H1 (cell line): Measurements from ENCODE around the gene KLF2. TPM values are rescaled to one million over a fixed set of nuclear protein-coding genes. Genes with fewer than 3 reads are reported as not detected.

Experiments used
- BACH1 ChIP-seq: IDR thresholded peaks from 2 replicates; pipeline ENCODE4 v1.6.1; 2012; ENCODE audit warnings: low read length, improper control_type of control experiment
- CHD1 ChIP-seq: IDR thresholded peaks from 2 replicates; pipeline ENCODE4 v1.6.1; 2012; ENCODE audit warnings: low read depth, low read length, improper control_type of control experiment
- FOSL1 ChIP-seq: IDR thresholded peaks from 2 replicates; pipeline ENCODE4 v1.6.1; 2011; ENCODE audit warnings: mild to moderate bottlenecking, low read depth, low read length, moderate library complexity; ENCODE audit not compliant: insufficient read depth
- JUN ChIP-seq: IDR thresholded peaks from 2 replicates; pipeline ENCODE4 v1.6.1; 2011; ENCODE audit warnings: low read depth, mild to moderate bottlenecking, improper control_type of control experiment, low read length
- NRF1 ChIP-seq: IDR thresholded peaks from 2 replicates; pipeline ENCODE4 v1.6.1; 2011; ENCODE audit warnings: mild to moderate bottlenecking, low read depth, low read length, improper control_type of control experiment
- SIN3A ChIP-seq, 2 experiments: IDR thresholded peaks in 1 of 2; conservative IDR thresholded peaks in 1 of 2; 2 replicates each; pipeline ENCODE4 v1.6.1; 2011 to 2012; ENCODE audit warnings: low read length in 2 of 2, improper control_type of control experiment in 1 of 2, low read depth in 1 of 2, mild to moderate bottlenecking in 1 of 2
- SP4 ChIP-seq: IDR thresholded peaks from 2 replicates; pipeline ENCODE4 v1.6.1; 2012; ENCODE audit warnings: low read length, inconsistent platforms
- TBP ChIP-seq: IDR thresholded peaks from 2 replicates; pipeline ENCODE4 v1.6.1; 2011; ENCODE audit warnings: low read depth, low read length, improper control_type of control experiment
- TCF12 ChIP-seq: IDR thresholded peaks from 2 replicates; pipeline ENCODE4 v1.6.1; 2011; ENCODE audit warnings: low read depth, mild to moderate bottlenecking, low read length
- polyA plus RNA-seq, 7 experiments: library from polyadenylated mRNA; depleted of rRNA in 3 of 7; stranded (reverse) in 5 of 7; unstranded in 2 of 7; fragments of >200 nt in 5 of 7; fragments of 200-250 nt in 2 of 7; gene quantifications; 1 replicate in 5 of 7; 2 replicates in 1 of 7; 4 replicates in 1 of 7; pipeline versions ENCODE4 v1.2.1 to v1.2.3, GENCODE V29; 2011 to 2013; ENCODE audit warnings: missing spikeins in 2 of 7, mixed read lengths in 2 of 7
- total RNA-seq: library from RNA; stranded (reverse); fragmentation: NEBNext Ultra II Directional; extraction: Animal tissue kit (Norgen Biotek cat#: 25700); gene quantifications from 2 replicates; pipeline ENCODE4 v1.2.1, GENCODE V29; 2021
- TF ChIP-seq, protein P1 (sequence below): IDR thresholded peaks from 2 replicates; pipeline ENCODE4 v1.6.1; 2012; ENCODE audit warnings: low read length, inconsistent platforms
- TF ChIP-seq, protein P2 (sequence below): IDR thresholded peaks from 2 replicates; pipeline ENCODE4 v1.6.1; 2011; ENCODE audit warnings: low read depth, mild to moderate bottlenecking, low read length; ENCODE audit not compliant: insufficient read depth

Gene KLF2
- total and polyA plus RNA-seq, 2 of the 8 experiments (the other 6 are each of a cell fraction or from before 2014, with no cell fraction given), result 0.19 to 0.33 TPM

DNA sequence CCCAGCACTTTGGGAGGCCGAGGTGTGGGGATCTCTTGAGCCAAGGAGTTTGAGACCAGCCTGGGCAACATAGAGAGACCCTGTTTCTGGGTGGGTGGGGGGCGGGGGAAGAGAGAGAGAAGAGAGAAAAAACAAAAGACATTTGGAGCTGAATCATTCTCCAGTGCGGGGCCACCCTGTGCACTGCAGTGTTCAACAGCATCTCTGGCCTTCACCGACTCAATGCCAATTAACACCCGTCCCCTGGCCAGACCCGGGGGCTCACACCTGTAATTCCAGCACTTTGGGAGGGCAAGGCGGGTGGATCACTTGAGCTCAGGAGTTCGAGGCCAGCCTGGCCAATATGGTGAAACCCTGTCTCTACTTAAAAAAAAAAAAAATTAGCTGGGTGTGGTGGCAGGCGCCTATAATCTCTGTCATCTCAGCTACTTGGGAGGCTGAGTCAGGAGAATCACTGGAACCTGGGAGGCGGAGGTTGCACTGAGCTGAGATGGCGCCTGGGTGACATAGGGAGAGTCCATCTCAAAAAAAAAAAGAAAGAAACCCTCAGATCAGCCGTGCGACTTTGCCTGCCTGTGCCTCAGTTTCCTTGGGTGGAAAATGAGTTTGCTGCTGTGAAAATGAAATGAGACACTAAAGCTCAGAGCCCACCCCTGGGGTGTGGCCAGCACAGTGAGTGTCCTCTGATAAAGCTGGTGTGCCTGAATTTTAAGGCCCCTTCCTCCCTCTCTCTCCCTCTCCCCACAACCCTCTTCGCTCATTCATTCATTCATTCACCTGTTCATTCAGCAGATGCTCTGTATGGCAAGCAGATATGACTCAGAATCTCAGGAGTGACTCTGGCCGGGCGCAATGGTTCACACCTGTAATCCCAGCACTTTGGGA is 6.4 kb downstream of the KLF2 start (continued):
- TF ChIP-seq TBP (no peak), NRF1 (no peak), FOSL1 (no peak), SP4 (no peak), CHD1 (no peak), BACH1 (no peak), JUN (no peak), SIN3A (conservative IDR thresholded peaks at IDR 0.05 in 1 of 2, IDR thresholded peaks at IDR 0.05 in 1 of 2; ENCODE audit: low read depth in 1 of 2, low read length in 2 of 2) (no peak), TCF12 (no peak)
- TF ChIP-seq, protein P1, sequence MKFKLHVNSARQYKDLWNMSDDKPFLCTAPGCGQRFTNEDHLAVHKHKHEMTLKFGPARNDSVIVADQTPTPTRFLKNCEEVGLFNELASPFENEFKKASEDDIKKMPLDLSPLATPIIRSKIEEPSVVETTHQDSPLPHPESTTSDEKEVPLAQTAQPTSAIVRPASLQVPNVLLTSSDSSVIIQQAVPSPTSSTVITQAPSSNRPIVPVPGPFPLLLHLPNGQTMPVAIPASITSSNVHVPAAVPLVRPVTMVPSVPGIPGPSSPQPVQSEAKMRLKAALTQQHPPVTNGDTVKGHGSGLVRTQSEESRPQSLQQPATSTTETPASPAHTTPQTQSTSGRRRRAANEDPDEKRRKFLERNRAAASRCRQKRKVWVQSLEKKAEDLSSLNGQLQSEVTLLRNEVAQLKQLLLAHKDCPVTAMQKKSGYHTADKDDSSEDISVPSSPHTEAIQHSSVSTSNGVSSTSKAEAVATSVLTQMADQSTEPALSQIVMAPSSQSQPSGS, result no peak
- TF ChIP-seq, protein P2, sequence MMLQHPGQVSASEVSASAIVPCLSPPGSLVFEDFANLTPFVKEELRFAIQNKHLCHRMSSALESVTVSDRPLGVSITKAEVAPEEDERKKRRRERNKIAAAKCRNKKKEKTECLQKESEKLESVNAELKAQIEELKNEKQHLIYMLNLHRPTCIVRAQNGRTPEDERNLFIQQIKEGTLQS, result no peak
